Fibroblast of lung (primary cell): ENCODE data around the gene AMBRA1. TPM values are rescaled to one million over a fixed set of nuclear protein-coding genes. Genes with fewer than 3 reads are reported as not detected.

Source experiments
- DNase-seq, 2 donors: peaks; one replicate each; pipeline versions ENCODE4 v3.0.0 to v3.0.0-alpha.2; 2010; ENCODE audit warnings: low read depth in 2 of 2
- H2AFZ ChIP-seq: 2 replicates; pipeline ENCODE4 v1.5.1; 2012; ENCODE audit warnings: low read length, control low read depth, inconsistent platforms
- H3K27ac ChIP-seq: 2 replicates; pipeline ENCODE4 v1.5.1; 2011; ENCODE audit warnings: low read length, control low read depth; ENCODE audit not compliant: insufficient read depth
- H3K27me3 ChIP-seq: 2 replicates; pipeline ENCODE4 v1.5.1; 2011; ENCODE audit warnings: mild to moderate bottlenecking, low read length; ENCODE audit not compliant: control insufficient read depth, insufficient read depth
- H3K36me3 ChIP-seq: 2 replicates; pipeline ENCODE4 v1.5.1; 2011; ENCODE audit warnings: low read length; ENCODE audit not compliant: control insufficient read depth, insufficient read depth
- H3K4me1 ChIP-seq: 2 replicates; pipeline ENCODE4 v1.5.1; 2011; ENCODE audit warnings: low read length; ENCODE audit not compliant: control insufficient read depth, insufficient read depth; ENCODE audit errors: extremely low read depth
- H3K4me2 ChIP-seq: 2 replicates; pipeline ENCODE4 v1.5.1; 2011; ENCODE audit warnings: low read length, control low read depth; ENCODE audit not compliant: insufficient read depth; ENCODE audit errors: extremely low read depth
- H3K4me3 ChIP-seq, 4 experiments: fragments of 200-600 bp in 1 of 4; sonication (generic) in 1 of 4; replicated peaks in 1 of 4; 2 replicates each; pipeline ENCODE4 v1.5.1; 2011 to 2016; ENCODE audit warnings: low read length in 4 of 4, low read depth in 3 of 4, mild to moderate bottlenecking in 3 of 4, control low read depth in 2 of 4, inconsistent platforms in 1 of 4, mixed read lengths in 1 of 4; ENCODE audit not compliant: insufficient read depth in 1 of 4; ENCODE audit errors: control extremely low read depth in 1 of 4
- H3K79me2 ChIP-seq: 2 replicates; pipeline ENCODE4 v1.5.1; 2012; ENCODE audit warnings: mild to moderate bottlenecking, low read length, inconsistent platforms; ENCODE audit not compliant: control insufficient read depth, insufficient read depth
- H3K9ac ChIP-seq: 2 replicates; pipeline ENCODE4 v1.5.1; 2011; ENCODE audit warnings: mild to moderate bottlenecking, low read length, control low read depth; ENCODE audit not compliant: insufficient read depth
- H3K9me3 ChIP-seq: 2 replicates; pipeline ENCODE4 v1.5.1; 2012; ENCODE audit warnings: low read depth, low read length; ENCODE audit not compliant: control insufficient read depth, insufficient read depth
- H4K20me1 ChIP-seq: 2 replicates; pipeline ENCODE4 v1.5.1; 2011; ENCODE audit warnings: low read length; ENCODE audit not compliant: control insufficient read depth, insufficient read depth; ENCODE audit errors: extremely low read depth
- CTCF ChIP-seq, 2 donors: IDR thresholded peaks in 1 of 2; conservative IDR thresholded peaks in 1 of 2; 1 replicate in 1 of 2; 2 replicates in 1 of 2; pipeline ENCODE4 v1.5.1; 2011 to 2012; ENCODE audit warnings: low read length in 2 of 2, control low read depth in 1 of 2, inconsistent platforms in 1 of 2, low read depth in 1 of 2, mild to moderate bottlenecking in 1 of 2
- EZH2 ChIP-seq: IDR thresholded peaks from 2 replicates; pipeline ENCODE4 v1.5.1; 2012; ENCODE audit warnings: low read length, control low read depth, mild to moderate bottlenecking; ENCODE audit errors: missing control alignments
- polyA plus RNA-seq, 2 donors: library from polyadenylated mRNA; depleted of rRNA in 1 of 2; stranded (reverse) in 1 of 2; unstranded in 1 of 2; fragments of >200 nt; gene quantifications; 2 replicates each; pipeline ENCODE4 v1.2.1, GENCODE V29; 2011 to 2012; ENCODE audit warnings: missing spikeins in 1 of 2
- total RNA-seq: library from RNA; depleted of rRNA; stranded (reverse); fragments of >200 nt; gene quantifications from 2 replicates; pipeline ENCODE4 v1.2.1, GENCODE V29; 2014

Gene AMBRA1
- total and polyA plus RNA-seq, 2 donors (not counting 1 experiment from before 2014, with no cell fraction given) = 8.3 to 23.3 TPM

- H2AFZ ChIP-seq = no peak overlapping the region
- DNase-seq = no peak
- H3K36me3 ChIP-seq = peaks cover 10% of the 10 kb centered on the region
- no peaks in the 10 kb centered on the region for H3K27me3 ChIP-seq
- H3K27ac ChIP-seq = no peak overlapping the region
- no peak overlapping the region for H3K9ac ChIP-seq
- no peaks in the 10 kb centered on the region for H3K79me2 ChIP-seq
- no peak for TF ChIP-seq CTCF (conservative IDR thresholded peaks at IDR 0.05 in 1 of 2, IDR thresholded peaks at IDR 0.05 in 1 of 2; ENCODE audit: low read depth in 1 of 2, low read length in 2 of 2)
- no peak for TF ChIP-seq EZH2
- no peak overlapping the region for H3K4me2 ChIP-seq
- H3K4me3 ChIP-seq = no peak overlapping the region
- no peaks in the 10 kb centered on the region for H4K20me1 ChIP-seq
- no peaks in the 10 kb centered on the region for H3K4me1 ChIP-seq
- H3K9me3 ChIP-seq = no peaks in the 10 kb centered on the region
Measured at GRCh38 chr11:46435679-46436078, 158.1 kb downstream of the AMBRA1 start.

- no peak overlapping the region for H2AFZ ChIP-seq
- H3K9ac ChIP-seq = no peak overlapping the region
- no peaks in the 10 kb centered on the region for H3K4me1 ChIP-seq
- no peak for DNase-seq
- TF ChIP-seq CTCF (conservative IDR thresholded peaks at IDR 0.05 in 1 of 2, IDR thresholded peaks at IDR 0.05 in 1 of 2; ENCODE audit: low read depth in 1 of 2, low read length in 2 of 2) (no peak), EZH2 (no peak)
- no peaks in the 10 kb centered on the region for H3K79me2 ChIP-seq
- peaks cover 10% of the 10 kb centered on the region for H3K36me3 ChIP-seq
- H3K9me3 ChIP-seq = no peaks in the 10 kb centered on the region
- H3K27ac ChIP-seq = no peak overlapping the region
- H4K20me1 ChIP-seq = no peaks in the 10 kb centered on the region
- no peak overlapping the region for H3K4me3 ChIP-seq
- H3K27me3 ChIP-seq = no peaks in the 10 kb centered on the region
- H3K4me2 ChIP-seq = no peak overlapping the region
Measured at GRCh38 chr11:46431211-46431610, 162.6 kb downstream of the AMBRA1 start.

GRCh38 chr11:46429717-46430116 is 164.1 kb downstream of the AMBRA1 start:
- Histone ChIP-seq H3K27me3 (no peaks in the 10 kb centered on the region), H3K4me3 (no peak overlapping the region), H3K9ac (no peak overlapping the region), H3K4me2 (no peak overlapping the region), H3K36me3 (peaks cover 8% of the 10 kb centered on the region), H3K4me1 (no peaks in the 10 kb centered on the region), H2AFZ (no peak overlapping the region), H3K79me2 (no peaks in the 10 kb centered on the region), H3K27ac (no peak overlapping the region), H4K20me1 (no peaks in the 10 kb centered on the region), H3K9me3 (no peaks in the 10 kb centered on the region)
- DNase-seq = no peak
- TF ChIP-seq CTCF (conservative IDR thresholded peaks at IDR 0.05 in 1 of 2, IDR thresholded peaks at IDR 0.05 in 1 of 2; ENCODE audit: low read depth in 1 of 2, low read length in 2 of 2) (no peak), EZH2 (no peak)
